Lower leg skin (tissue), 3 donors: ENCODE measurements around the gene TAL1.

Experiments
- POLR2A ChIP-seq, 2 donors: fragments of 450-650 bp; IDR thresholded peaks; one replicate each; pipeline ENCODE4 v1.6.1; 2016 to 2017; ENCODE audit warnings: antibody characterized with exemption in 2 of 2, mild to moderate bottlenecking in 1 of 2, moderate library complexity in 1 of 2
- TF ChIP-seq, protein P1 (sequence below), 3 donors: fragments of 450-650 bp; IDR thresholded peaks; one replicate each; pipeline ENCODE4 v1.5.1; 2016; ENCODE audit warnings: antibody characterized with exemption in 3 of 3, mild to moderate bottlenecking in 3 of 3, moderate library complexity in 2 of 3

DNA sequence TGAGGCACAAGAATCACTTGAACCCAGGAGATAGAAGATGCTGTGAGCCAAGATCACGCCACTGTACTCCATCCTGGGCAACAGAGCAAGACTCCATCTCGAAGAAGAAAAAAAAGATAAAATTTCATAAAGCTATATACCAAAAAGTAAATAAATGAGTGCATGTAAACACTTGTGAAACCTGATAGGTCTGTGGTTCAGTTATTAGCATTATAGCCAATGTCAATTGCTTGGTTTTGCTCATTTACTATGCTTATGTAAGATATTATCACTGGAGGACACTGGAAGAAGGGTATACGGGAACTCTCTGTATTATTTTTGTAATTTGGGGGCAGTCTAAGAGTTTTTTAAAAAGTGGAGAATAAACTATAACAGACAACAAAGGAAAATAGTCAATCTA is 17.7 kb upstream of the TAL1 start:
- TF ChIP-seq, protein P1, sequence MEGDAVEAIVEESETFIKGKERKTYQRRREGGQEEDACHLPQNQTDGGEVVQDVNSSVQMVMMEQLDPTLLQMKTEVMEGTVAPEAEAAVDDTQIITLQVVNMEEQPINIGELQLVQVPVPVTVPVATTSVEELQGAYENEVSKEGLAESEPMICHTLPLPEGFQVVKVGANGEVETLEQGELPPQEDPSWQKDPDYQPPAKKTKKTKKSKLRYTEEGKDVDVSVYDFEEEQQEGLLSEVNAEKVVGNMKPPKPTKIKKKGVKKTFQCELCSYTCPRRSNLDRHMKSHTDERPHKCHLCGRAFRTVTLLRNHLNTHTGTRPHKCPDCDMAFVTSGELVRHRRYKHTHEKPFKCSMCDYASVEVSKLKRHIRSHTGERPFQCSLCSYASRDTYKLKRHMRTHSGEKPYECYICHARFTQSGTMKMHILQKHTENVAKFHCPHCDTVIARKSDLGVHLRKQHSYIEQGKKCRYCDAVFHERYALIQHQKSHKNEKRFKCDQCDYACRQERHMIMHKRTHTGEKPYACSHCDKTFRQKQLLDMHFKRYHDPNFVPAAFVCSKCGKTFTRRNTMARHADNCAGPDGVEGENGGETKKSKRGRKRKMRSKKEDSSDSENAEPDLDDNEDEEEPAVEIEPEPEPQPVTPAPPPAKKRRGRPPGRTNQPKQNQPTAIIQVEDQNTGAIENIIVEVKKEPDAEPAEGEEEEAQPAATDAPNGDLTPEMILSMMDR (IDR thresholded peaks at IDR 0.05), result no peak
- no peak for TF ChIP-seq POLR2A (IDR thresholded peaks at IDR 0.05)
